IMR-90 (cell line): ENCODE measurements around the gene METTL23. TPM values are rescaled to one million over a fixed set of nuclear protein-coding genes. Genes with fewer than 3 reads are reported as not detected.

Experiments used
- ATAC-seq: fragments of 200-7000 bp; cut with Tn5 transposase; 2 replicates; pipeline ENCODE4 v1.9.1; 2020; ENCODE audit warnings: low read depth, mild to moderate bottlenecking, moderate library complexity
- BruUV-seq: library from RNA; stranded (reverse); fragments of 400-500 nt; replicated peaks from 2 replicates; lab custom pipeline; 2021; lab: Mats Ljungman, UMichigan
- CTCF ChIA-PET: fragments of 300-600 bp; formaldehyde crosslinking; extraction: SDS; loops from one replicate; lab custom pipeline; 2021; ENCODE audit warnings: antibody characterized with exemption; lab: Yijun Ruan, JAX
- POLR2A ChIA-PET: fragments of 300-600 bp; sonication (Branson Sonifier 250); formaldehyde crosslinking; loops from one replicate; lab custom pipeline; 2022; ENCODE audit warnings: antibody characterized with exemption; ENCODE audit not compliant: unreplicated experiment; lab: Charles Lee
- DNase-seq: peaks from one replicate; pipeline ENCODE4 v3.0.0; 2013
- H2AFZ ChIP-seq: replicated peaks from 2 replicates; pipeline ENCODE3; 2013; ENCODE audit warnings: low read length, mild to moderate bottlenecking; ENCODE audit not compliant: poor library complexity
- H2AK5ac ChIP-seq: 2 replicates; pipeline ENCODE4 v1.6.1; 2013; ENCODE audit warnings: low read depth, low read length, inconsistent platforms
- H2AK9ac ChIP-seq: replicated peaks from 2 replicates; pipeline ENCODE3; 2013; ENCODE audit warnings: mild to moderate bottlenecking, low read depth, low read length, moderate library complexity; ENCODE audit not compliant: poor library complexity
- H2BK120ac ChIP-seq: 2 replicates; pipeline ENCODE4 v1.6.1; 2013; ENCODE audit warnings: low read depth, low read length, inconsistent platforms
- H2BK15ac ChIP-seq: 3 replicates; pipeline ENCODE4 v1.6.1; 2013; ENCODE audit warnings: low read depth, low read length, inconsistent platforms
- H2BK20ac ChIP-seq: 2 replicates; pipeline ENCODE4 v1.6.1; 2013; ENCODE audit warnings: low read depth, mild to moderate bottlenecking, inconsistent platforms, low read length, moderate library complexity
- H2BK5ac ChIP-seq: 2 replicates; pipeline ENCODE4 v1.6.1; 2013; ENCODE audit warnings: mild to moderate bottlenecking, low read depth, low read length, inconsistent platforms; ENCODE audit not compliant: poor library complexity, severe bottlenecking
- H3K14ac ChIP-seq: replicated peaks from 2 replicates; pipeline ENCODE4 v1.6.1; 2013; ENCODE audit warnings: low read depth, low read length, inconsistent platforms
- H3K18ac ChIP-seq: 2 replicates; pipeline ENCODE4 v1.6.1; 2013; ENCODE audit warnings: low read depth, low read length, control low read depth
- H3K23ac ChIP-seq: 2 replicates; pipeline ENCODE4 v1.6.1; 2013; ENCODE audit warnings: low read depth, low read length, inconsistent platforms
- H3K27ac ChIP-seq: 2 replicates; pipeline ENCODE4 v1.5.1; 2013; ENCODE audit warnings: mild to moderate bottlenecking, control low read depth, low read length; ENCODE audit not compliant: insufficient read depth
- H3K27me3 ChIP-seq: 2 replicates; pipeline ENCODE4 v1.6.1; 2013; ENCODE audit warnings: low read length; ENCODE audit not compliant: control insufficient read depth, insufficient read depth
- H3K36me3 ChIP-seq: 2 replicates; pipeline ENCODE4 v1.6.1; 2013; ENCODE audit warnings: low read length, mixed read lengths; ENCODE audit not compliant: control insufficient read depth, insufficient read depth
- H3K4ac ChIP-seq: 2 replicates; pipeline ENCODE4 v1.6.1; 2013; ENCODE audit warnings: low read depth, low read length, inconsistent platforms
- H3K4me1 ChIP-seq: 2 replicates; pipeline ENCODE4 v1.6.1; 2013; ENCODE audit warnings: low read length, mixed read lengths; ENCODE audit not compliant: control insufficient read depth, insufficient read depth
- H3K4me2 ChIP-seq: 2 replicates; pipeline ENCODE4 v1.6.1; 2013; ENCODE audit warnings: low read depth, mild to moderate bottlenecking, control low read depth, low read length, moderate library complexity
- H3K4me3 ChIP-seq: 2 replicates; pipeline ENCODE4 v1.5.1; 2013; ENCODE audit warnings: low read depth, mild to moderate bottlenecking, control low read depth, low read length, moderate library complexity; ENCODE audit not compliant: insufficient read depth
- H3K56ac ChIP-seq: 2 replicates; pipeline ENCODE4 v1.6.1; 2013; ENCODE audit warnings: low read length, inconsistent platforms; ENCODE audit not compliant: insufficient read depth; ENCODE audit errors: extremely low read depth
- H3K79me1 ChIP-seq, 2 experiments: 2 replicates each; pipeline ENCODE4 v1.6.1; 2013; ENCODE audit warnings: low read length in 2 of 2, inconsistent platforms in 1 of 2, low read depth in 1 of 2
- H3K9ac ChIP-seq: 2 replicates; pipeline ENCODE4 v1.6.1; 2013; ENCODE audit warnings: low read depth, low read length, control low read depth
- H3K9me1 ChIP-seq: 2 replicates; pipeline ENCODE4 v1.6.1; 2013; ENCODE audit warnings: low read length, inconsistent platforms; ENCODE audit not compliant: insufficient read depth
- H3K9me3 ChIP-seq: 2 replicates; pipeline ENCODE4 v1.6.1; 2013; ENCODE audit warnings: low read length; ENCODE audit not compliant: control insufficient read depth, insufficient read depth
- H4K20me1 ChIP-seq: 2 replicates; pipeline ENCODE4 v1.6.1; 2013; ENCODE audit warnings: low read length, inconsistent platforms; ENCODE audit not compliant: insufficient read depth
- H4K5ac ChIP-seq: 2 replicates; pipeline ENCODE4 v1.6.1; 2013; ENCODE audit warnings: mild to moderate bottlenecking, low read depth, low read length, control low read depth
- H4K8ac ChIP-seq, 2 experiments: 2 replicates each; pipeline ENCODE4 v1.6.1; 2013; ENCODE audit warnings: low read depth in 2 of 2, low read length in 2 of 2, control low read depth in 1 of 2, inconsistent platforms in 1 of 2
- H4K91ac ChIP-seq: 2 replicates; pipeline ENCODE4 v1.6.1; 2013; ENCODE audit warnings: low read depth, low read length, inconsistent platforms; ENCODE audit not compliant: insufficient read depth
- CHD1 ChIP-seq: IDR thresholded peaks from 2 replicates; pipeline ENCODE4 v1.6.1; 2012; ENCODE audit warnings: low read depth, low read length, improper control_type of control experiment
- MAFK ChIP-seq: IDR thresholded peaks from 2 replicates; pipeline ENCODE4 v1.6.1; 2012; ENCODE audit warnings: low read depth, low read length, improper control_type of control experiment
- POLR2A ChIP-seq: IDR thresholded peaks from 2 replicates; pipeline ENCODE4 v1.6.1; 2012; ENCODE audit warnings: mild to moderate bottlenecking, low read depth, low read length
- RFX5 ChIP-seq: IDR thresholded peaks from 2 replicates; pipeline ENCODE4 v1.8.0; 2012; ENCODE audit warnings: low read depth, mild to moderate bottlenecking, low read length, moderate library complexity
- WGBS, 2 experiments: methylation state at CpG; one replicate each; pipeline versions ENCODE4 v1.1.5 to v1.1.7; 2013; ENCODE audit warnings: missing lambda C conversion rate in 2 of 2; ENCODE audit not compliant: insufficient read length in 1 of 2; ENCODE audit errors: extremely low coverage in 2 of 2; 5-methylcytosine and 5-hydroxymethylcytosine counted together
- dilution Hi-C: fragments of 300-500 bp; cut with HindIII; formaldehyde crosslinking; loops from one replicate; pipeline ENCODE4 v1.14.3; 2018; ENCODE audit warnings: low sequenced_read_pairs; ENCODE audit not compliant: unreplicated experiment
- in situ Hi-C: fragments of 300-500 bp; cut with MboI; formaldehyde crosslinking; loops from 3 replicates; pipeline ENCODE4 v1.14.3; 2019; ENCODE audit warnings: low sequenced_read_pairs, inconsistent platforms, mixed read lengths
- intact Hi-C: fragments of 100-400 bp; cut with micrococcal nuclease; formaldehyde crosslinking; loops from 2 replicates; pipeline ENCODE4 v1.10.0; 2022
- polyA plus RNA-seq, 3 experiments: library from polyadenylated mRNA; depleted of rRNA; stranded (reverse); fragments of >200 nt; gene quantifications; 2 replicates each; pipeline ENCODE4 v1.2.3, GENCODE V29; 2012; ENCODE audit warnings: low replicate concordance in 1 of 3
- total RNA-seq: library from RNA; depleted of rRNA; stranded (reverse); fragments of >200 nt; gene quantifications from 2 replicates; pipeline ENCODE4 v1.2.3, GENCODE V29; 2012

The METTL23 gene
- total and polyA plus RNA-seq, 2 of the 4 experiments (the other 2 are of a cell fraction), result 18.8 to 32.1 TPM

DNA sequence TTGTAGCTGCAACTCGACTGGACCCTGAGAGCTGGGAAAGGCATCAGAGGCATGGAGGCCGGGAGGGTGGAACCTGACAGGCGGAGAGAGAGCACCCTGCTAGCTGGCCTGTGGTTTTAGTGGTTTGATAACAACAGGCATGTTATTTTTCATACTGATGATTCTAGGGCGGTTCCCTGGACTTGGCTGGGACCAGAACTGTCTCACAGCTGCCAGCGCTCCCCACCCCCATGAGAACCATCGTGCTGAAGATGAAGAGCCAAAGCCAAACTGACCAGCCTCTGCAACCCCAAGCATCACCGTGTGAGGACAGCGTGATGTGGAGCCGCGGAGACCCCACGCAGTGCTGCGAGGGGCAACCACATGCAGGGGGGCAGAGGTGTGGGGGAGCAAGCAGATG lies 44.3 kb upstream of the METTL23 start:
- no peak for DNase-seq

More for the DNA sequence above, 44.3 kb upstream of the METTL23 start:
- H4K91ac ChIP-seq, result no peak overlapping the region
- H2BK15ac ChIP-seq, result no peak overlapping the region
- H4K8ac ChIP-seq, result no peak overlapping the region
- H3K18ac ChIP-seq, result no peak overlapping the region
- H2AK5ac ChIP-seq, result peak overlapping the region; percentile 52
- ChIA-PET POLR2A (no interaction called here), CTCF (interaction anchor here (1.3 to 1.8 kb wide), 3 partner anchors 10 to 160 kb away, joined by 4 to 6 read pairs (median 4); no protein-coding TSS in a partner anchor)
- WGBS, 2 experiments, result 20% methylated on average over 1 of the region's 12 CpGs; no CpG with 5 or more reads in 1 of the 2 experiments
- H4K20me1 ChIP-seq, result peaks cover 27% of the 10 kb centered on the region
- no peak overlapping the region for H4K5ac ChIP-seq
- H3K27me3 ChIP-seq, result no peaks in the 10 kb centered on the region
- H3K4me3 ChIP-seq, result no peak overlapping the region
- H3K36me3 ChIP-seq, result peaks cover 57% of the 10 kb centered on the region
- dilution Hi-C loops, result no loop called here
- in situ Hi-C loops, result no loop called here
- H3K79me1 ChIP-seq, result peaks cover 3 to 60% of the 10 kb centered on the region in 2 experiments; a peak in 3 of 4 replicates
- no peak overlapping the region for H3K4ac ChIP-seq
- intact Hi-C loops, result loop anchor here (10.0 kb wide), 1 partner anchor 1923 kb away; no protein-coding TSS in a partner anchor
- H2BK20ac ChIP-seq, result no peak overlapping the region
- no peaks in the 10 kb centered on the region for H3K9me1 ChIP-seq
- peak overlapping the region; percentile 58 for H2AK9ac ChIP-seq
- H3K56ac ChIP-seq, result no peak overlapping the region
- TF ChIP-seq RFX5, result no peak
- TF ChIP-seq POLR2A, result no peak
- no peak for TF ChIP-seq CHD1
- TF ChIP-seq MAFK, result no peak
- no peak overlapping the region for H3K4me2 ChIP-seq
- H3K9me3 ChIP-seq, result no peaks in the 10 kb centered on the region
- no peak overlapping the region for H3K23ac ChIP-seq
- BruUV-seq, result no TSS peak
- peaks cover 10% of the 10 kb centered on the region for H3K4me1 ChIP-seq
- 0 out of 2 replicates have a peak overlapping the region, but pooled peaks have one; percentile 10 for H3K9ac ChIP-seq
- H2AFZ ChIP-seq, result no peak overlapping the region
- H2BK5ac ChIP-seq, result no peak overlapping the region
- no peak overlapping the region for H3K27ac ChIP-seq
- ATAC-seq, result no peak
- H2BK120ac ChIP-seq, result no peak overlapping the region
- no peak overlapping the region for H3K14ac ChIP-seq
